ENCODE data around the gene LIN54.

Gene LIN54

DNA sequence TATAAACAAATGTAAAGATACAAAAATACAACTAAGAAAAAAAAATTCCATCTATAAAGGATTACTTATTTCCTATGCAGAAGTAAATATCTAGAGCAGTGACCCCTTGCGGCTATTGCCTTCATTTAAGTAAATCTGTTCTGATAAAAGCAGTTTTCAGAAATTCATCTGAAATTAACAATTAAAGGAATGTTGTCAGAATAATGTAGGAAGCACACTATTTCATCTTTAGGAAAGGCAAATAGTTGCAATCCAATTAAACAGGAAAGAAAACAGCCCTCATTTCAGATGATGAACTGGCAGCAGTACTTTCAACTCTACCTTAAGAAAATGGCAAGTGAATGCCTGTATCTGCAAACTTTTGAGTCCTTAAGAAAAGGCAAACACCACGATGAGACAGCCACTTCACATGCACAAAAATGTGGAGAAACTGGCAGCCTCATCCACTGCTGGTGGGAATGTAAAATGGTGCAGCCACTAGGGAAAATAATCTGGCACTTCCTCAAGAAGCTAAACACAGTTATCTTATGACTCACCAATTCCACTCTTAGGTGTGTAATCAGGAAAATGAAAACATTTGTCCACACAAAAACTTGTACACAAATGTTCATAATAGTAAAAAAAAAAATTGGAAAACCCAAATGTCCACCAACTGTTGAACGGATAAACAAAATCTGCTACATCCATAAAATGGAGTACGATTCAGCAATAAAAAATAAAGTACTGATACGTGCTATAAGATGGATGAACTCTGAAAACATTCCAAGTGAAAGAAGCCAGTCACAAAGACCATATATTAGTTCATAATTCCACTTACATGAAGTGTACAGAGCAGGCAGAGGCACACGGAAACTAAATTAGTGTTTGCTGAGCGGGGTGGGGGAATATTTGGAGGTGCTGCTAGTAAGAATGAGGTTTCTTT lies 112.0 kb downstream of the LIN54 start:
- DNase-seq (ENCODE audit: insufficient read length, low spot score) (no peak), FAIRE-seq (peak; percentile 23)

DNA sequence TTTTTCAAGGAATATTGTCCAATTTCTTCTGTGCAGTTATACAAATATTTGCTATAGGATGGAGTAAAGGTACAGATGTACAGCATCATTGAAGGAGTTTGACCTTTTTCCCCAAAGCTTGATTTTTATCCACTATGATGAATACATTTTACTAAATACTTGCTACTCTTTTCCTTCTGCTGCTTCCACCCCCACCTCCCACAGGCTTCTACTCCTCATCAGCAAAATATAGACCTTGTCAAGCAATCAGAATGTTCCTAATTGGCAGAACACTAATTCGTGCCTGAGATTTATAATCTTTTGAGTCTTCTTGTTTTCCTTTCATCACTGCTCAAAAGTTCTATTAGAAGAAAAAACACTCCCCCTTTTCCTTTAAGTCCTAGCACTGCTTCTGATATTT lies 113.9 kb downstream of the LIN54 start:
- DNase-seq (ENCODE audit: insufficient read length, low spot score): no peak
- FAIRE-seq: no peak

GRCh38 chr4:82893942-82894341 lies 116.7 kb downstream of the LIN54 start:
- DNase-seq (ENCODE audit: insufficient read length, low spot score) (no peak), FAIRE-seq (no peak)

GRCh38 chr4:82892467-82892802 lies 118.2 kb downstream of the LIN54 start:
- DNase-seq (ENCODE audit: insufficient read length, low spot score) (no peak), FAIRE-seq (no peak)

DNA sequence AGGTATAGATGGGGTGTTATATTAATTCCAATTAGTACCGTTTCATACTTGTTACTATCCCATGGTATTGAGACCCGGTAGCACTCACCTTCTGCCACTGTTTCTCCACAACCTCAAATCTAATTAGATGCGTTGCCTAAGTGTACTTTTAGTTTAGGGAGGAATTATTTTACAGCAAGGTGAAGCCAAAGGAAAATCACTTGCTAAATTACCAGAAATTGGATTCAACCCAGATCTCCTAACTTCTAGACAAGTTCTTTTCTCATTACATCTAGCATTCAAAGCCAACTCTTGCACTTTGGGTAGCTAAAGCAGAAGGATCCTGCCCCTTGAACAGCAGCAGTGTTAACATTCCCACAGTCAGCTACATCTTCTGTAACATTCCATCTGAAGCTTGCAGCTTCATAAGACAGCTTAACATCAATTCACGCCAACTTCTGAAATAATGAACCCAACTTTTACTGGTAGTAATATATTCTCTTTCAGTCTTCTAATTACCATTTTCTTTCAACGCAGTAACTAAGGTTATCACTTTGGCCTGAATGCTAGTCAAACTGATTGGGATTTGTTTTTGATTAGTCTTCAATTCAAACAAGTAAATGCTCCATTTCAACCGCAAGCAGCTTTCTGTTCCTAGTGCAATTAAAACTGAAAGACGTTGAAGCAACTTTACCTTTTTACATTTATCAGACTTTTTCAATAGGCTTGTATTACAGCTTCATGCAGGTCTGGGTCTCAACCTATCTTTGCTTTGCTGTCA lies 118.7 kb downstream of the LIN54 start:
- no peak for DNase-seq (ENCODE audit: insufficient read length, low spot score)
- peak; percentile 66 for FAIRE-seq

GRCh38 chr4:82890901-82891706 lies 119.5 kb downstream of the LIN54 start, which contains the start of gene SEC31A:
Gene SEC31A, minus strand, starts transcription at chr4:82891153. Its CDS starts 9,217 bp downstream, at chr4:82881936.
- DNase-seq (ENCODE audit: insufficient read length, low spot score) (peak; percentile 53), FAIRE-seq (peak; percentile 77)

DNA sequence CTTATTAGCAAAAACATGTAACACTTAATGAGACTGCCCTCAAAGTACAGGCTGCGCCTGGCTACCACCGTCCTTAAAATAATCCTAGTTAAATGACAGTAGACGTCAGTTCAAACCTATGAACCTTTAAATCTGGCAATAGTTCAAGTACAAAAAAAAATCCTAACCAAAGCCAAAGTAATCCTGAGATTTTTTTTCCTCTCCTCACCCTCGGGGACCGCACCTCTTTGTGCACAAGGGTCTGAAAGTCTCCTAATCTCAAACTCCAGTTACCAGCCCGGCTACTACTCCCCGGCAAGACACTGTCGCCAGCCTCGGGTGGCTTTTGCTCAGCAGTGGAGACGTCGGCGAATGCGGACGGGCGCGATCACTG lies 120.1 kb downstream of the LIN54 start:
- DNase-seq (ENCODE audit: insufficient read length, low spot score) (no peak), FAIRE-seq (peak; percentile 49)

DNA sequence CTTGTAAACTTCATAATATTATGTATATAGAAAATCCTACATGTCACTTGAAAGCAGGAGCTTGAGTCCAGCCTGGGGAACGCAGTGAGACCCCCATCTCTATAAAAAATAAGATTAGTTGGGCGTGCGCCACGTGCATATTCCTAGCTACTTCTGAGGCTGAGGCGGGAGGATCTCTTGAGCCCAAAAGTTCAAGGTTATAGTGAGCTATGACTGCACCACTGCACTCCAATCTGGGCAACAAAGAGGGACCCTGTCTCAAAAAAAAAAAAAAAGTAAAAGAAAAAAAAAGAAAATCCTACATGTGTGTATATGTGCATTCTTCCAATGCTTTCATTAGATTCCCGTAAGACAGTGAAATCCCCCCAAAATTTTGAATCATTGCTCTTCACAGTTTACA lies 121.3 kb downstream of the LIN54 start:
- FAIRE-seq: no peak

GRCh38 chr4:82886147-82886942 lies 124.3 kb downstream of the LIN54 start:
- FAIRE-seq: peak; percentile 35

More for the DNA sequence above, 121.3 kb downstream of the LIN54 start:
- DNase-seq (ENCODE audit: insufficient read length, low spot score): no peak

DNA sequence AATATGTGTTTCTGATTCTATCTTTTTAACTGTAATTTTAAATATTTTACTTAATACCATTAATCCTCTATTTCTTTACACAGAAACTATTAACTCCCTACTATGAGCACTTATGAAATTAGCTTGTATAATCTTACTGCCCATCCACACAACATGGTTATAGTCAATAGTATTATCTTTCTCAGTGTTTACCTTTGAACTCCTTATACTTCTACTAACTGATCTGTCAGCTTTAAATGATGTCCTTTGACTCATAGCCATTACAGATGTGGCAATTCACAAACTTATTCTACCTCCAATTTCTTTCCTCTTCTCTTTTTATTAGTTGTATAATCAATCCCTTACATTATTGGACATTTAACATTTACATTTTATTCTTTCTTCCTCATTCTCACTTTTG lies 125.2 kb downstream of the LIN54 start:
- FAIRE-seq (no peak), DNase-seq (ENCODE audit: insufficient read length, low spot score) (no peak)

More at GRCh38 chr4:82886147-82886942, 124.3 kb downstream of the LIN54 start:
- no peak for DNase-seq (ENCODE audit: insufficient read length, low spot score)

All from GM19239 (cell line).